ENCODE data around the gene ZNF425. TPM values are rescaled to one million over a fixed set of nuclear protein-coding genes. Genes with fewer than 3 reads are reported as not detected.
A peak's percentile ranks its signal among the peaks of the same experiment; 100 is the strongest.

Gene ZNF425
- total and polyA plus RNA-seq, 9 of the 15 experiments (the other 6 are each of a cell fraction or from before 2014, with no cell fraction given) = 0.03 to 0.89 (median 0.54) TPM

DNA sequence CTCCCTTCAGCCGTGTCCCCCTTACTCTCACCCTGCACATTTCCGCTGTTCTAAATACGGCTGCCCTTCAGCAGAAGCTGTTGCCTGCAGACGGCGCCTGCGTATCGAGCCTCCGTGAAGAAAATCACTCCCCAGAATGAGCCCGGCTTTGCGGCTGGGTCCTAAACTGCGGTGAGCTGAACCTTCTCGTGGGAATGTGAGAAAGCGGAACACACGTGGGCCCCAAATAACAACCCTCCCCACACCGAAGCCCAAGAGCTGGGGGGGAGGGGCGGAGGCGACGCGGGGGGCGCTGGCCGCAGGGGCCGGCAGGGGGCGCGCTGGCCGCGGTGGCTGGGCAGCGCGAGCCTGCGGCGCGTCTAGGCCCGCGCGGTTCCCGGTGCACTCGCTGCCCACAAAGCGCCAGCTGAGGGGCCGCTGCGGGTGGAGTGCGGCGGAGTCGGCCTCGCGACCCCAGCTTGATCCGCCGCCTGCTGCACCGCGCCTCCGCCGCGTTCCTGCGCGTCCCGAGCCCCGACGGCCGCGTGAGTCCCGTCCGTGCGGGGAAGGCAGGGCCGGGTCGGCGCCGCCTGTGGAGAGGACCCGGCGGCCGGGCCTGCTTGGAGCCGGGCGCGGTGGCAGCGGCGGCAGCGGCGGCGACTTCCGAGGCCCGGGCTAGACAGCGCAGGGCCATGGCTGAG is 21.1 kb upstream of the ZNF425 start, which contains the start of gene ZNF398 (continued):
- TF ChIP-seq CBX5 (IDR thresholded peaks at IDR 0.05; ENCODE audit: borderline replicate concordance, low read depth) (peak; percentile 20; the same call in 1 of the 2 replicates), ZNF143 (CRISPR knock-in tag; IDR thresholded peaks at IDR 0.05) (peak; percentile 2; the same call in 1 of the 2 replicates), ZNF57 (CRISPR knock-in tag; IDR thresholded peaks at IDR 0.05) (no peak), SMARCC2 (IDR thresholded peaks at IDR 0.05; ENCODE audit: low read depth) (no peak), BRD9 (IDR thresholded peaks at IDR 0.05; ENCODE audit: low read depth, partially characterized antibody) (peak; percentile 86), ZNF780A (CRISPR knock-in tag; IDR thresholded peaks at IDR 0.05) (no peak), MTA3 (IDR thresholded peaks at IDR 0.05; ENCODE audit: borderline replicate concordance) (0 out of 2 replicates have a peak, but pooled peaks have one; percentile 55), ZBTB17 (CRISPR knock-in tag; IDR thresholded peaks at IDR 0.05) (no peak), ELF2 (CRISPR knock-in tag; IDR thresholded peaks at IDR 0.05) (no peak), FOXK2 (conservative IDR thresholded peaks at IDR 0.05 in 1 of 2, IDR thresholded peaks at IDR 0.05 in 1 of 2; ENCODE audit: low read depth in 2 of 2) (peak; percentile 28 to 69; a peak in 2 of 4 replicates), HNRNPL (IDR thresholded peaks at IDR 0.05; ENCODE audit: low read depth, low read length) (peak; percentile 92; the same call in 1 of the 2 replicates), PRPF4 (IDR thresholded peaks at IDR 0.05; ENCODE audit: insufficient read depth, low read depth, low read length, poor library complexity, severe bottlenecking) (no peak), CSDE1 (IDR thresholded peaks at IDR 0.05) (peak in 1 of 2 experiments; percentile 20; a peak in 1 of 4 replicates), ZNF586 (CRISPR knock-in tag; conservative IDR thresholded peaks at IDR 0.05) (no peak), SUPT5H (IDR thresholded peaks at IDR 0.05) (peak; percentile 81)
- TF ChIP-seq, protein P1, sequence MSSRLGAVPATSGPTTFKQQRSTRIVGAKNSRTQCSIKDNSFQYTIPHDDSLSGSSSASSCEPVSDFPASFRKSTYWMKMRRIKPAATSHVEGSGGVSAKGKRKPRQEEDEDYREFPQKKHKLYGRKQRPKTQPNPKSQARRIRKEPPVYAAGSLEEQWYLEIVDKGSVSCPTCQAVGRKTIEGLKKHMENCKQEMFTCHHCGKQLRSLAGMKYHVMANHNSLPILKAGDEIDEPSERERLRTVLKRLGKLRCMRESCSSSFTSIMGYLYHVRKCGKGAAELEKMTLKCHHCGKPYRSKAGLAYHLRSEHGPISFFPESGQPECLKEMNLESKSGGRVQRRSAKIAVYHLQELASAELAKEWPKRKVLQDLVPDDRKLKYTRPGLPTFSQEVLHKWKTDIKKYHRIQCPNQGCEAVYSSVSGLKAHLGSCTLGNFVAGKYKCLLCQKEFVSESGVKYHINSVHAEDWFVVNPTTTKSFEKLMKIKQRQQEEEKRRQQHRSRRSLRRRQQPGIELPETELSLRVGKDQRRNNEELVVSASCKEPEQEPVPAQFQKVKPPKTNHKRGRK (tag; IDR thresholded peaks at IDR 0.05) = no peak
- TF ChIP-seq, protein P2, sequence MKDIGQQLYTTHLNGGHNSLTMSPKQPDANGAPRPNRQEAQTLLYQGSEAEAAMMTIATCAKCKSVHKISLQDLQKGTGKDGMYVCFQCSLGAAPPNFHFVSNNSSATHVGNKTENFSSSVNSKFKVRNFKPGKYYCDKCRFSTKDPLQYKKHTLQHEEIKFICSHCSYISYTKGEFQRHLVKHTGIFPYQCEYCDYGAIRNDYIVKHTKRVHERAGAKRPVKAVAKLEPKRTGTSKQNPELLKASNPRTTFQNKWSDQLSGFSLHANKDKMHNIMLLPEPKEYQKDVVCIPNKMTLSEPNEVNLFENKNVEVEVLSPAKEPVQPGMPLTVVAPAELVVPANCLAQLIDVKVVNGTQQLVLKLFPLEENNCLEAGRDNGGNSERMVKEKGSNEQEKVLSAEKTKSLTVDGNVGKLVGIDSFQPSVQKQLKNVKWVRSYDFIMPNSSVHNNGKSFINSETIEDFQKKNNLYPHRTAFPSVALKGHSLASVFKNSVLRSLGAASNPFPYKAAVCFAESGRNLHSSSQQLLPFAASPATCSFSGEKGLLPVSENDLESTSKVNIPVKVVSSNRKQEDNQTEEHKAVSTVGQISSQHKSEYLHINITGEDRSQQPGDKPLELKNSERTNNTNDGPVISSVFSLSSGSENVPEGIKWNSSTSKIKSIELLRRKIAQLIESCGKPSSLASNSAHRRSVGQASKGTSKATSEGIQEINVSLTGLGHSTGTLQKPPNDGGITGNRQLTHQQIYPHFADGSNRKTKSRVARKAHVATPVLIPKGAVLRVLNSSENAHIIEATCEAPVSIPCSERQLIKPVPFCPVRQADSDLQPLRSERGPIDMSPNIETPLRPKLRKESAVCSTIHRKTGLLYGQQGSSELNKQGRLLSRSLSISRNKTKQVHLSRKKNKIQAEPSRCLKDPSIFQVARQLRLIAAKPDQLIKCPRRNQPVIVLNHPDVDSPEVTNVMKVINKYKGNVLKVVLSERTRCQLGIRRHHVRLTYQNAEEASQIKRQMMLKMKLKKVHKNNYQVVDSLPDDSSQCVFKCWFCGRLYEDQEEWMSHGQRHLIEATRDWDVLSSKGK (CRISPR knock-in tag; IDR thresholded peaks at IDR 0.05) = no peak
- TF ChIP-seq, protein P3, sequence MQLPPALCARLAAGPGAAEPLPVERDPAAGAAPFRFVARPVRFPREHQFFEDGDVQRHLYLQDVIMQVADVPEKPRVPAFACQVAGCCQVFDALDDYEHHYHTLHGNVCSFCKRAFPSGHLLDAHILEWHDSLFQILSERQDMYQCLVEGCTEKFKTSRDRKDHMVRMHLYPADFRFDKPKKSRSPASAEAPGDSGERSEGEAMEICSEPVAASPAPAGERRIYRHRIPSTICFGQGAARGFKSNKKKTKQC (CRISPR knock-in tag; IDR thresholded peaks at IDR 0.05) = no peak; the same call in 1 of the 2 replicates
- TF ChIP-seq, protein P4, sequence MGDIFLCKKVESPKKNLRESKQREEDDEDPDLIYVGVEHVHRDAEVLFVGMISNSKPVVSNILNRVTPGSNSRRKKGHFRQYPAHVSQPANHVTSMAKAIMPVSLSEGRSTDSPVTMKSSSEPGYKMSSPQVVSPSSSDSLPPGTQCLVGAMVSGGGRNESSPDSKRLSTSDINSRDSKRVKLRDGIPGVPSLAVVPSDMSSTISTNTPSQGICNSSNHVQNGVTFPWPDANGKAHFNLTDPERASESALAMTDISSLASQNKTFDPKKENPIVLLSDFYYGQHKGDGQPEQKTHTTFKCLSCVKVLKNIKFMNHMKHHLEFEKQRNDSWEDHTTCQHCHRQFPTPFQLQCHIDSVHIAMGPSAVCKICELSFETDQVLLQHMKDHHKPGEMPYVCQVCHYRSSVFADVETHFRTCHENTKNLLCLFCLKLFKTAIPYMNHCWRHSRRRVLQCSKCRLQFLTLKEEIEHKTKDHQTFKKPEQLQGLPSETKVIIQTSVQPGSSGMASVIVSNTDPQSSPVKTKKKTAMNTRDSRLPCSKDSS (IDR thresholded peaks at IDR 0.05; ENCODE audit: low read depth, partially characterized antibody) = no peak
- TF ChIP-seq, protein P5, sequence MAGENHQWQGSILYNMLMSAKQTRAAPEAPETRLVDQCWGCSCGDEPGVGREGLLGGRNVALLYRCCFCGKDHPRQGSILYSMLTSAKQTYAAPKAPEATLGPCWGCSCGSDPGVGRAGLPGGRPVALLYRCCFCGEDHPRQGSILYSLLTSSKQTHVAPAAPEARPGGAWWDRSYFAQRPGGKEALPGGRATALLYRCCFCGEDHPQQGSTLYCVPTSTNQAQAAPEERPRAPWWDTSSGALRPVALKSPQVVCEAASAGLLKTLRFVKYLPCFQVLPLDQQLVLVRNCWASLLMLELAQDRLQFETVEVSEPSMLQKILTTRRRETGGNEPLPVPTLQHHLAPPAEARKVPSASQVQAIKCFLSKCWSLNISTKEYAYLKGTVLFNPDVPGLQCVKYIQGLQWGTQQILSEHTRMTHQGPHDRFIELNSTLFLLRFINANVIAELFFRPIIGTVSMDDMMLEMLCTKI (IDR thresholded peaks at IDR 0.05; ENCODE audit: partially characterized antibody) = no peak

Data from K562 (cell line).